ENCODE data around the gene PARK7. TPM values are rescaled to one million over a fixed set of nuclear protein-coding genes. Genes with fewer than 3 reads are reported as not detected.

The PARK7 gene
- total RNA-seq, 2 experiments from 2014 or later: 310 to 434 TPM

- H3K4me1 Mint-ChIP-seq: peaks cover 3% of the 10 kb centered on the region
- no peak overlapping the region for H3K4me3 Mint-ChIP-seq
- no peak overlapping the region for H3K27ac Mint-ChIP-seq
- DNase-seq (no peak), ATAC-seq (no peak)
- CTCF ChIA-PET: interaction anchor here (0.8 to 8.8 kb wide), 7 partner anchors 13 to 331 kb away, joined by 3 to 84 read pairs (median 5); partner anchors contain the start of gene SLC45A1
- no peaks in the 10 kb centered on the region for H3K9me3 Mint-ChIP-seq (ENCODE audit: low read depth)
- H3K36me3 Mint-ChIP-seq: no peaks in the 10 kb centered on the region
- H3K27me3 Mint-ChIP-seq: peaks cover 27% of the 10 kb centered on the region
Measured at GRCh38 chr1:8018492-8019228, 57.1 kb downstream of the PARK7 start.

DNA sequence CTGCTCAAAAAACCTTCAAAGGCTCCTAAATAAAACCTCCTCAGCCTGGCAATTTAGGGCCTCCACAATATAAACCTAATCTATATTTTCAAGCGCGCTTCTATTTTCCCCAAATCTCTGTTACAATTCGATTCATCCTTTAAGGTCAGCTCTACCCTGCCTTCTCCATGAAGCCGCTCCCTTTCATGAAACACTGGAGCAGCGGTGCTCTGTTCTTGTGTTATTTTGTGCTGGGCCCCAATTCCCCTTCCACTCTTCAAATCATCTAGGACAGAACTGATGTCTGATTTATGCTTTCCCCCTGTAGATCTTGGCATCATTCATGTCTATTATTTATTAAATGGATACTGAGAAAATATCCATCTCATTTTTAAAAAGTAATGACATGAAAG, 57.7 kb downstream of the PARK7 start:
- Mint-ChIP-seq H3K27me3 (peaks cover 33% of the 10 kb centered on the region), H3K9me3 (ENCODE audit: low read depth) (no peaks in the 10 kb centered on the region), H3K36me3 (no peaks in the 10 kb centered on the region), H3K27ac (no peak overlapping the region), H3K4me3 (no peak overlapping the region), H3K4me1 (peaks cover 3% of the 10 kb centered on the region)
- no peak for ATAC-seq
- CTCF ChIA-PET: interaction anchor here (1.2 to 8.8 kb wide), 3 partner anchors 12 to 297 kb away, joined by 3 to 84 read pairs (median 9); partner anchors contain the start of gene SLC45A1
- no peak for DNase-seq

DNA sequence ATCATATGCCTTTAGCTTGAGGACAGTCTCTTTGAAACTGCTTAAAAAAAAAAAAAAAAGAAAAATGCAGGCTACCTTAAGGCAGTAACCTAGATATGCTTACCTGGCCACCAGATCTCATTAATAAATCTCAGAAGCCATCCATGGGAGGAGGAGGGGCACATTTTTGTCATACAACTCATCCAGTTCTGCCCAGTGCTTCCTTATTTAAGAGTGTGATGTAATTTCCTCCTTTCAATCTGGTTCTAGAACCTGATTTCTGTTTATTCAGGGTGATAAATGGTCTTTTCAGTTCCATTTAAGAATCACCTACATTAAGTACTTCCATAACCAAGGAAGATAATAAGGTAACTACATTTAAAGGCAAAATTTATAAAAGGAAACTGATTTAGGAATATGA, 58.5 kb downstream of the PARK7 start:
- H3K9me3 Mint-ChIP-seq (ENCODE audit: low read depth): no peaks in the 10 kb centered on the region
- ATAC-seq: no peak
- peaks cover 3% of the 10 kb centered on the region for H3K4me1 Mint-ChIP-seq
- H3K27ac Mint-ChIP-seq: no peak overlapping the region
- peaks cover 41% of the 10 kb centered on the region for H3K27me3 Mint-ChIP-seq
- DNase-seq: no peak
- CTCF ChIA-PET: interaction anchor here (8.8 kb wide), 1 partner anchor 296 kb away, joined by 84 read pairs; the partner anchor contains the start of gene SLC45A1
- no peaks in the 10 kb centered on the region for H3K36me3 Mint-ChIP-seq
- H3K4me3 Mint-ChIP-seq: no peak overlapping the region

DNA sequence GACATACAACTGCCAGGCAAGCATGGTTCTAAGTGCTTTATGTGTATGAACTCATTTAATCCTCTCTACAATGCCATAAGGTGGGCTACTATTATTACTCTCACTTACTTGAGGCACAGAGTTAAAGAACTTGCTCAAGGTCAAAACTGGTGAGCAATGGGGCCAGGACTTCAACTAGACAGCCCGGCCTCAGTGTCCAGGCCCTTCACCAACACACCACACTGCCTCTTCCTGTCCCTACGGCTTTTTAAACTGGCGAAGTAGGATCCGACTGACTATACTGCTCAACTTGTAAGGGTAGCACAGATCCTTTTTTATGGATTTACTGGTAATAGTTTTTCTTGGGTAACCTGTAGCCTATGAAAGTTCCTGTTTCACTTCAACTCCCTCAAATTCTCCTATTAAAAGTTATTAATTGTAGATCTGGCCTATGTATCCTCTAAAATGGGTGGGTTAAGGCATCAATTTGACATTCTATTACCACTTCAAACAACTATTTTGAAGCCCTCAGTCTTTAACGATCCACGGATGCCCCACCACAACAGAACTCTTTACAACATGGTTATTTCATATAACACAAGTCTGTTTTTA, 60.3 kb downstream of the PARK7 start:
- H3K4me3 Mint-ChIP-seq: no peak overlapping the region
- DNase-seq (no peak), ATAC-seq (no peak)
- no peaks in the 10 kb centered on the region for H3K36me3 Mint-ChIP-seq
- H3K27me3 Mint-ChIP-seq: peaks cover 42% of the 10 kb centered on the region
- H3K4me1 Mint-ChIP-seq: peaks cover 10% of the 10 kb centered on the region
- no peaks in the 10 kb centered on the region for H3K9me3 Mint-ChIP-seq (ENCODE audit: low read depth)
- no peak overlapping the region for H3K27ac Mint-ChIP-seq
- CTCF ChIA-PET: no interaction called here

GRCh38 chr1:8022395-8023286, 61.1 kb downstream of the PARK7 start:
- peaks cover 12% of the 10 kb centered on the region for H3K4me1 Mint-ChIP-seq
- H3K27me3 Mint-ChIP-seq: peaks cover 44% of the 10 kb centered on the region
- DNase-seq (no peak), ATAC-seq (no peak)
- no peaks in the 10 kb centered on the region for H3K9me3 Mint-ChIP-seq (ENCODE audit: low read depth)
- no peak overlapping the region for H3K4me3 Mint-ChIP-seq
- no peak overlapping the region for H3K27ac Mint-ChIP-seq
- H3K36me3 Mint-ChIP-seq: no peaks in the 10 kb centered on the region
- CTCF ChIA-PET: interaction anchor here (1.1 to 3.3 kb wide), 2 partner anchors 8 to 327 kb away, joined by 3 to 17 read pairs; no protein-coding TSS in a partner anchor

- DNase-seq: no peak
- H3K27me3 Mint-ChIP-seq: peaks cover 48% of the 10 kb centered on the region
- CTCF ChIA-PET: interaction anchor here (1.1 to 3.3 kb wide), 5 partner anchors 8 to 326 kb away, joined by 3 to 17 read pairs (median 3); no protein-coding TSS in a partner anchor
- no peak for ATAC-seq
- H3K9me3 Mint-ChIP-seq (ENCODE audit: low read depth): no peaks in the 10 kb centered on the region
- peaks cover 12% of the 10 kb centered on the region for H3K4me1 Mint-ChIP-seq
- H3K27ac Mint-ChIP-seq: no peak overlapping the region
- no peak overlapping the region for H3K4me3 Mint-ChIP-seq
- no peaks in the 10 kb centered on the region for H3K36me3 Mint-ChIP-seq
Measured at GRCh38 chr1:8023287-8023994, 61.9 kb downstream of the PARK7 start.

DNA sequence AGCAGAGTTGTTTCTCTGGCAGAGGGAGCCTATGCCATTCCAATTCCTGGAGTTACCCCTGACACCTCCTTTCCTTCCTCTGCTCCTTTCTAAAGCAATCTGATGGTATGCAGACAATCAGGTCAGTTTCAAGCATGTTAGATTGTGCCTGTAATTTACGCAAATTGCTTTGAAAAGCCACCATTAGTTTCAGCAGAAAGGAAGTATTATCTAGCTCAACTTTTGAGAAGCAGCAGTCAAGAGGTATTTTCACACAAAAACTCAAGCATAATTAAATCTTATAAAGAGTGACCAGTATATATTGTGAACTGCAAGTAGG, 62.4 kb downstream of the PARK7 start:
- ATAC-seq (no peak), DNase-seq (no peak)
- H3K9me3 Mint-ChIP-seq (ENCODE audit: low read depth): no peaks in the 10 kb centered on the region
- CTCF ChIA-PET: interaction anchor here (1.1 to 3.3 kb wide), 5 partner anchors 9 to 325 kb away, joined by 3 to 17 read pairs (median 3); no protein-coding TSS in a partner anchor
- H3K27ac Mint-ChIP-seq: no peak overlapping the region
- peaks cover 12% of the 10 kb centered on the region for H3K4me1 Mint-ChIP-seq
- peaks cover 50% of the 10 kb centered on the region for H3K27me3 Mint-ChIP-seq
- H3K36me3 Mint-ChIP-seq: no peaks in the 10 kb centered on the region
- no peak overlapping the region for H3K4me3 Mint-ChIP-seq

GRCh38 chr1:8024329-8024728, 62.8 kb downstream of the PARK7 start:
- CTCF ChIA-PET: interaction anchor here (1.1 to 3.3 kb wide), 6 partner anchors 9 to 325 kb away, joined by 3 to 17 read pairs (median 4); no protein-coding TSS in a partner anchor
- no peak overlapping the region for H3K4me3 Mint-ChIP-seq
- H3K9me3 Mint-ChIP-seq (ENCODE audit: low read depth): no peaks in the 10 kb centered on the region
- peaks cover 52% of the 10 kb centered on the region for H3K27me3 Mint-ChIP-seq
- H3K4me1 Mint-ChIP-seq: peaks cover 12% of the 10 kb centered on the region
- no peak overlapping the region for H3K27ac Mint-ChIP-seq
- DNase-seq: no peak
- no peaks in the 10 kb centered on the region for H3K36me3 Mint-ChIP-seq
- ATAC-seq: no peak

DNA sequence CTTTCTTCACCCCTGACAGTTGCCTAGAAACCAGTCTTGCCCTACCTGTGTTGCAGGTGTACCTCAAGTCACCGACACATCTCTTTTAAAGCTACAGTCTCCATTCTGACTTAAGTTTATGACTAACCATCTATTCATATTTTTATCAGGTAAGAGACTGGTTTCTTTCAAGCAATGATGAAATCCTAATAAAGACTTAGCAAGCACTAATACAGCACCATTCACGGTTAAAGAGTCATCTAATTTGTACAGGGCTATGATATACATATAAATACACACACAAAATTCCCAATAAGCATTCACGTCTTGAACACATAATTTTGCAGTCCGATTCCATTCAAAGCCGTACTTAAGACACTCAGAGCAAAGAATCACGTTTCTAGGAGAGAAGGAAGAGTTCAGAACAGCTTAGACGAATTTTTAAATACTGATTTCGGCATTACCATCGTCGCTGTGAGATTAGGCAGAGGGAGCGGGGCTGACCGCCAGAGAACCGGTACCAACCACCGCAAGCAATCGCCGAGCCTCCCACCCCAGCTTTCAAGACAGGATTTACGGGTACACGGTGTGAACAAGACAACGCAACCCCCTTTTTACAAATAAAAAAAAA, 63.7 kb downstream of the PARK7 start:
- CTCF ChIA-PET: interaction anchor here (1.1 to 3.3 kb wide), 4 partner anchors 10 to 324 kb away, joined by 4 to 17 read pairs (median 4); no protein-coding TSS in a partner anchor
- Mint-ChIP-seq H3K9me3 (ENCODE audit: low read depth) (no peaks in the 10 kb centered on the region), H3K4me3 (peak overlapping the region; percentile 70), H3K4me1 (peaks cover 10% of the 10 kb centered on the region), H3K36me3 (no peaks in the 10 kb centered on the region), H3K27ac (peak overlapping the region; percentile 18), H3K27me3 (peaks cover 55% of the 10 kb centered on the region)
- no peak for ATAC-seq
- DNase-seq: no peak

GRCh38 chr1:8025671-8026144, 64.2 kb downstream of the PARK7 start:
- DNase-seq (no peak), ATAC-seq (peak; percentile 40)
- H3K27me3 Mint-ChIP-seq: peaks cover 55% of the 10 kb centered on the region
- H3K36me3 Mint-ChIP-seq: no peaks in the 10 kb centered on the region
- CTCF ChIA-PET: interaction anchor here (1.1 to 7.6 kb wide), 4 partner anchors 11 to 324 kb away, joined by 4 to 48 read pairs (median 14); no protein-coding TSS in a partner anchor
- H3K4me1 Mint-ChIP-seq: peaks cover 10% of the 10 kb centered on the region
- no peaks in the 10 kb centered on the region for H3K9me3 Mint-ChIP-seq (ENCODE audit: low read depth)
- peak overlapping the region; percentile 70 for H3K4me3 Mint-ChIP-seq
- no peak overlapping the region for H3K27ac Mint-ChIP-seq

- H3K4me3 Mint-ChIP-seq: peak within 1 kb of the TSS; percentile 70
- ATAC-seq: peak; percentile 96
- peaks cover 10% of the 10 kb centered on the region for H3K4me1 Mint-ChIP-seq
- peaks cover 55% of the 10 kb centered on the region for H3K27me3 Mint-ChIP-seq
- no peaks in the 10 kb centered on the region for H3K36me3 Mint-ChIP-seq
- H3K9me3 Mint-ChIP-seq (ENCODE audit: low read depth): no peaks in the 10 kb centered on the region
- peak; percentile 88 for DNase-seq
- CTCF ChIA-PET: interaction anchor here (3.1 to 7.6 kb wide), 2 partner anchors 11 to 288 kb away, joined by 10 to 48 read pairs; no protein-coding TSS in a partner anchor
- peak within 1 kb of the TSS; percentile 18 for H3K27ac Mint-ChIP-seq
Measured at GRCh38 chr1:8026153-8026975, 64.9 kb downstream of the PARK7 start, which contains the start of gene ERRFI1. TSS of gene ERRFI1 (minus strand) at chr1:8026309. CDS start at chr1:8015619, 10,690 bp downstream.

Measured in activated CD8-positive, alpha-beta memory T cell treated with anti-CD3 and anti-CD28 coated beads, Interleukin-2, amount 10 ng/mL, durations not matched to agents 7 days and 5 days (primary cell).